ENCODE measurements around the gene CPZ. TPM values are rescaled to one million over a fixed set of nuclear protein-coding genes. Genes with fewer than 3 reads are reported as not detected.

CPZ gene
- total RNA-seq, 1 donor from 2014 or later: 6.0 TPM

GRCh38 chr4:8564595-8564994, 28.0 kb upstream of the CPZ start:
- Histone ChIP-seq H3K27me3 (ENCODE audit: low read depth) (no peaks in the 10 kb centered on the region), H3K36me3 (no peaks in the 10 kb centered on the region), H3K27ac (no peak overlapping the region), H3K9me3 (no peaks in the 10 kb centered on the region), H3K4me1 (no peaks in the 10 kb centered on the region), H3K4me3 (no peak overlapping the region)
- intact Hi-C loops (cut with DNase I): no loop called here
- ATAC-seq (no peak), DNase-seq (no peak)
- TF ChIP-seq CTCF (IDR thresholded peaks at IDR 0.05): no peak

GRCh38 chr4:8568068-8568668, 24.4 kb upstream of the CPZ start:
- no peak overlapping the region for H3K27ac ChIP-seq
- no peak for TF ChIP-seq CTCF (IDR thresholded peaks at IDR 0.05)
- DNase-seq: no peak
- intact Hi-C loops (cut with DNase I): no loop called here
- H3K36me3 ChIP-seq: no peaks in the 10 kb centered on the region
- H3K4me3 ChIP-seq: no peak overlapping the region
- H3K4me1 ChIP-seq: no peaks in the 10 kb centered on the region
- no peaks in the 10 kb centered on the region for H3K9me3 ChIP-seq
- no peak for ATAC-seq
- H3K27me3 ChIP-seq (ENCODE audit: low read depth): no peaks in the 10 kb centered on the region

- no peak for DNase-seq
Observed at GRCh38 chr4:8570201-8570600, 22.4 kb upstream of the CPZ start.

GRCh38 chr4:8571702-8572685, 20.6 kb upstream of the CPZ start:
- Histone ChIP-seq H3K4me3 (no peak overlapping the region), H3K36me3 (no peaks in the 10 kb centered on the region), H3K4me1 (no peaks in the 10 kb centered on the region), H3K27me3 (ENCODE audit: low read depth) (no peaks in the 10 kb centered on the region), H3K9me3 (no peaks in the 10 kb centered on the region), H3K27ac (no peak overlapping the region)
- DNase-seq (no peak), ATAC-seq (no peak)
- intact Hi-C loops (cut with DNase I): no loop called here
- TF ChIP-seq CTCF (IDR thresholded peaks at IDR 0.05): no peak

More at GRCh38 chr4:8570201-8570600, 22.4 kb upstream of the CPZ start:
- H3K27ac ChIP-seq: no peak overlapping the region
- H3K9me3 ChIP-seq: no peaks in the 10 kb centered on the region
- H3K4me1 ChIP-seq: no peaks in the 10 kb centered on the region
- no peaks in the 10 kb centered on the region for H3K27me3 ChIP-seq (ENCODE audit: low read depth)
- no peak for ATAC-seq
- TF ChIP-seq CTCF (IDR thresholded peaks at IDR 0.05): no peak
- intact Hi-C loops (cut with DNase I): no loop called here
- H3K36me3 ChIP-seq: no peaks in the 10 kb centered on the region
- no peak overlapping the region for H3K4me3 ChIP-seq

- intact Hi-C loops (cut with DNase I): no loop called here
- H3K27ac ChIP-seq: no peak overlapping the region
- TF ChIP-seq CTCF (IDR thresholded peaks at IDR 0.05): no peak
- DNase-seq (no peak), ATAC-seq (no peak)
- H3K36me3 ChIP-seq: no peaks in the 10 kb centered on the region
- no peak overlapping the region for H3K4me3 ChIP-seq
- H3K9me3 ChIP-seq: no peaks in the 10 kb centered on the region
- H3K27me3 ChIP-seq (ENCODE audit: low read depth): peaks cover 3% of the 10 kb centered on the region
- no peaks in the 10 kb centered on the region for H3K4me1 ChIP-seq
Observed at GRCh38 chr4:8573266-8573665, 19.3 kb upstream of the CPZ start.
